RWPE1 (cell line): Measurements from ENCODE around the gene TENM4.

Experiments
- CTCF ChIA-PET: fragments of 350-600 bp; sonication (Branson Sonifier 250); formaldehyde crosslinking; extraction: SDS; loops from one replicate; lab custom pipeline; 2021; lab: Yijun Ruan, JAX
- POLR2A ChIA-PET: fragments of 400-600 bp; formaldehyde crosslinking; extraction: SDS; loops from one replicate; lab custom pipeline; 2020; ENCODE audit warnings: antibody characterized with exemption; ENCODE audit not compliant: low non-redundant PET; lab: Yijun Ruan, JAX
- DNase-seq: peaks from one replicate; pipeline ENCODE4 v3.0.0; 2012; ENCODE audit warnings: low spot score
- H3K27ac ChIP-seq: fragments of 450-650 bp; 2 replicates; pipeline ENCODE4 v1.5.1; 2017
- CTCF ChIP-seq: fragments of 450-650 bp; conservative IDR thresholded peaks from 2 replicates; pipeline ENCODE4 v1.5.1; 2017; ENCODE audit warnings: low read depth, mild to moderate bottlenecking

Gene TENM4

GRCh38 chr11:78972177-78972576 lies 468.7 kb downstream of the TENM4 start:
- ChIA-PET CTCF (no interaction called here), POLR2A (no interaction called here)
- TF ChIP-seq CTCF = no peak
- DNase-seq = no peak
- no peak overlapping the region for H3K27ac ChIP-seq

GRCh38 chr11:78967811-78968210 lies 473.0 kb downstream of the TENM4 start:
- POLR2A ChIA-PET = no interaction called here
- DNase-seq = no peak
- no peak for TF ChIP-seq CTCF
- H3K27ac ChIP-seq = no peak overlapping the region
- CTCF ChIA-PET = no interaction called here

- H3K27ac ChIP-seq = no peak overlapping the region
- POLR2A ChIA-PET = no interaction called here
- TF ChIP-seq CTCF = no peak
- DNase-seq = no peak
- CTCF ChIA-PET = interaction anchor here (0.6 to 0.7 kb wide), 3 partner anchors 130 to 272 kb away, joined by 3 read pairs; no protein-coding TSS in a partner anchor
Measured at GRCh38 chr11:78965432-78965831, 475.4 kb downstream of the TENM4 start.

GRCh38 chr11:78961937-78962701 lies 478.7 kb downstream of the TENM4 start:
- ChIA-PET POLR2A (no interaction called here), CTCF (interaction anchor here (0.8 to 2.2 kb wide), 5 partner anchors 48 to 316 kb away, joined by 3 to 14 read pairs (median 4); no protein-coding TSS in a partner anchor)
- H3K27ac ChIP-seq = no peak overlapping the region
- no peak for DNase-seq
- TF ChIP-seq CTCF = no peak

GRCh38 chr11:78961247-78961646 lies 479.6 kb downstream of the TENM4 start:
- DNase-seq = peak; percentile 81
- POLR2A ChIA-PET = no interaction called here
- CTCF ChIA-PET = interaction anchor here (0.5 to 2.2 kb wide), 8 partner anchors 43 to 556 kb away, joined by 3 to 14 read pairs (median 3); no protein-coding TSS in a partner anchor
- no peak overlapping the region for H3K27ac ChIP-seq
- 0 out of 2 replicates have a peak, but pooled peaks have one; percentile 43 for TF ChIP-seq CTCF

GRCh38 chr11:78958444-78958843 lies 482.4 kb downstream of the TENM4 start:
- ChIA-PET CTCF (interaction anchor here (0.7 to 1.0 kb wide), 2 partner anchors 162 to 311 kb away, joined by 3 read pairs; no protein-coding TSS in a partner anchor), POLR2A (no interaction called here)
- no peak overlapping the region for H3K27ac ChIP-seq
- DNase-seq = no peak
- TF ChIP-seq CTCF = no peak
